ENCODE results near the gene MARCHF5. TPM values are rescaled to one million over a fixed set of nuclear protein-coding genes. Genes with fewer than 3 reads are reported as not detected.

MARCHF5 gene
- total and polyA plus RNA-seq, 10 of the 15 experiments (the other 5 are each of a cell fraction or from before 2014, with no cell fraction given): 4.8 to 46.8 (median 19.0) TPM

DNA sequence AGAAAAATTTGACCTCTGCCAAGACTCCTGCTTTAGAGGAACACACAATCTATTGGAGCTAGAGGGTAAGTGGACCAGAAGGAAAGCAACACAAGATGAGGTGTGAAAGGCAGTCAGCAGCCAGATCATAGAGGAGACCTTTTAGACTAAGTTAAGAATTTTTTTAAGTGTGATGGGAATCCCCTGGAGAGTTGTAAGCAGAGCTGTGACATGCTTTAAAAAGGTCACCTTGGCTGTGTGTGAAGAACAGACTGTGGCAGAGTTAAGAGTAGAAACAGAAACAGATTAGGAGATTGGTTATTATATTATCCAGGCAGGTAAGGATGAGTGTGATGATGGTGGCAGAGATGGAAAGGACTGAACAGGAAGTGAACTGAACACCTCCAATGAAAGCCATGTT lies 23.6 kb upstream of the MARCHF5 start:
- no peaks in the 10 kb centered on the region for H3K27me3 ChIP-seq (replicated peaks in 1 of 2; ENCODE audit: control insufficient read depth in 2 of 2, insufficient read depth in 2 of 2, low read length in 1 of 2)
- ChIA-PET CTCF (interaction anchor here (0.6 to 1.2 kb wide), 2 partner anchors 20 to 25 kb away, joined by 3 read pairs; no protein-coding TSS in a partner anchor), SMC1A (ENCODE audit: uncharacterized antibody, unreplicated experiment) (interaction anchor here (0.6 to 1.2 kb wide), 4 partner anchors 11 to 277 kb away, joined by 3 read pairs; partner anchors contain the start of genes CPEB3 and MARCHF5), POLR2A (interaction anchor here (0.5 to 1.5 kb wide), 5 partner anchors 10 to 24 kb away, joined by 3 to 4 read pairs (median 3); partner anchors contain the start of gene MARCHF5), RAD21 (ENCODE audit: unreplicated experiment) (interaction anchor here (0.6 to 1.5 kb wide), 4 partner anchors 20 to 179 kb away, joined by 3 to 5 read pairs (median 3); no protein-coding TSS in a partner anchor)
- no peaks in the 10 kb centered on the region for H3K79me2 ChIP-seq (ENCODE audit: control insufficient read depth, insufficient read depth, low read length)
- no peaks in the 10 kb centered on the region for H4K20me1 ChIP-seq (ENCODE audit: control insufficient read depth, insufficient read depth)
- no peak overlapping the region for H3K4me3 ChIP-seq
- H3K9ac ChIP-seq (ENCODE audit: control insufficient read depth, insufficient read depth, low read length): no peak overlapping the region
- intact Hi-C loops (cut with micrococcal nuclease; ENCODE audit: unreplicated experiment): no loop called here
- H3K4me2 ChIP-seq (ENCODE audit: control insufficient read depth, insufficient read depth): no peak overlapping the region
- no peak overlapping the region for H2AFZ ChIP-seq (ENCODE audit: control insufficient read depth, low read depth, low read length)
- FAIRE-seq: no peak
- peaks cover 21% of the 10 kb centered on the region for H3K4me1 ChIP-seq (ENCODE audit: control insufficient read depth, insufficient read depth, low read length)
- DNase-seq (ENCODE audit: low read depth, low spot score): no peak
- in situ Hi-C loops (cut with MboI): no loop called here
- H3K36me3 ChIP-seq (ENCODE audit: control insufficient read depth in 2 of 2, insufficient read depth in 2 of 2, low read length in 1 of 2): no peaks in the 10 kb centered on the region
- ATAC-seq: peak; percentile 70
- no peak overlapping the region; the same call in 1 of the 2 replicates for H3K27ac ChIP-seq (ENCODE audit: control insufficient read depth, insufficient read depth)
- no TSS peak for BruUV-seq (replicated peaks)
- TF ChIP-seq, protein P1, sequence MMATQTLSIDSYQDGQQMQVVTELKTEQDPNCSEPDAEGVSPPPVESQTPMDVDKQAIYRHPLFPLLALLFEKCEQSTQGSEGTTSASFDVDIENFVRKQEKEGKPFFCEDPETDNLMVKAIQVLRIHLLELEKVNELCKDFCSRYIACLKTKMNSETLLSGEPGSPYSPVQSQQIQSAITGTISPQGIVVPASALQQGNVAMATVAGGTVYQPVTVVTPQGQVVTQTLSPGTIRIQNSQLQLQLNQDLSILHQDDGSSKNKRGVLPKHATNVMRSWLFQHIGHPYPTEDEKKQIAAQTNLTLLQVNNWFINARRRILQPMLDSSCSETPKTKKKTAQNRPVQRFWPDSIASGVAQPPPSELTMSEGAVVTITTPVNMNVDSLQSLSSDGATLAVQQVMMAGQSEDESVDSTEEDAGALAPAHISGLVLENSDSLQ (IDR thresholded peaks at IDR 0.05): peak; percentile 24; the same call in 1 of the 2 replicates
- no peak for TF ChIP-seq EED (IDR thresholded peaks at IDR 0.05; ENCODE audit: low read depth)
- peak; percentile 92; the same call in 1 of the 2 replicates for TF ChIP-seq ESRRA (IDR thresholded peaks at IDR 0.05; ENCODE audit: low read length)
- peak; percentile 77 for TF ChIP-seq MEF2B (IDR thresholded peaks at IDR 0.05; ENCODE audit: partially characterized antibody, poor library complexity, severe bottlenecking)
- TF ChIP-seq, protein P2, sequence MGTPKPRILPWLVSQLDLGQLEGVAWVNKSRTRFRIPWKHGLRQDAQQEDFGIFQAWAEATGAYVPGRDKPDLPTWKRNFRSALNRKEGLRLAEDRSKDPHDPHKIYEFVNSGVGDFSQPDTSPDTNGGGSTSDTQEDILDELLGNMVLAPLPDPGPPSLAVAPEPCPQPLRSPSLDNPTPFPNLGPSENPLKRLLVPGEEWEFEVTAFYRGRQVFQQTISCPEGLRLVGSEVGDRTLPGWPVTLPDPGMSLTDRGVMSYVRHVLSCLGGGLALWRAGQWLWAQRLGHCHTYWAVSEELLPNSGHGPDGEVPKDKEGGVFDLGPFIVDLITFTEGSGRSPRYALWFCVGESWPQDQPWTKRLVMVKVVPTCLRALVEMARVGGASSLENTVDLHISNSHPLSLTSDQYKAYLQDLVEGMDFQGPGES (IDR thresholded peaks at IDR 0.05): no peak
- peak in 1 of 2 experiments; percentile 24; a peak in 1 of 4 replicates for TF ChIP-seq IKZF2 (IDR thresholded peaks at IDR 0.05)
- TF ChIP-seq ZNF384 (IDR thresholded peaks at IDR 0.05; ENCODE audit: borderline replicate concordance, low read depth, low read length): peak; percentile 46; the same call in 1 of the 2 replicates
- no peak for TF ChIP-seq LARP7 (IDR thresholded peaks at IDR 0.05)
- H3K9me3 ChIP-seq (replicated peaks; ENCODE audit: control insufficient read depth, insufficient read depth, low read length): no peaks in the 10 kb centered on the region

Measured in GM12878 (cell line).